ENCODE results near the gene OR6B3.

GRCh38 chr2:240002983-240003382, 50.3 kb downstream of the OR6B3 start:
- TF ChIP-seq CTCF (IDR thresholded peaks at IDR 0.05) (no peak), POLR2A (IDR thresholded peaks at IDR 0.05) (no peak)
